ENCODE measurements around the gene GRM6.

The GRM6 gene

DNA sequence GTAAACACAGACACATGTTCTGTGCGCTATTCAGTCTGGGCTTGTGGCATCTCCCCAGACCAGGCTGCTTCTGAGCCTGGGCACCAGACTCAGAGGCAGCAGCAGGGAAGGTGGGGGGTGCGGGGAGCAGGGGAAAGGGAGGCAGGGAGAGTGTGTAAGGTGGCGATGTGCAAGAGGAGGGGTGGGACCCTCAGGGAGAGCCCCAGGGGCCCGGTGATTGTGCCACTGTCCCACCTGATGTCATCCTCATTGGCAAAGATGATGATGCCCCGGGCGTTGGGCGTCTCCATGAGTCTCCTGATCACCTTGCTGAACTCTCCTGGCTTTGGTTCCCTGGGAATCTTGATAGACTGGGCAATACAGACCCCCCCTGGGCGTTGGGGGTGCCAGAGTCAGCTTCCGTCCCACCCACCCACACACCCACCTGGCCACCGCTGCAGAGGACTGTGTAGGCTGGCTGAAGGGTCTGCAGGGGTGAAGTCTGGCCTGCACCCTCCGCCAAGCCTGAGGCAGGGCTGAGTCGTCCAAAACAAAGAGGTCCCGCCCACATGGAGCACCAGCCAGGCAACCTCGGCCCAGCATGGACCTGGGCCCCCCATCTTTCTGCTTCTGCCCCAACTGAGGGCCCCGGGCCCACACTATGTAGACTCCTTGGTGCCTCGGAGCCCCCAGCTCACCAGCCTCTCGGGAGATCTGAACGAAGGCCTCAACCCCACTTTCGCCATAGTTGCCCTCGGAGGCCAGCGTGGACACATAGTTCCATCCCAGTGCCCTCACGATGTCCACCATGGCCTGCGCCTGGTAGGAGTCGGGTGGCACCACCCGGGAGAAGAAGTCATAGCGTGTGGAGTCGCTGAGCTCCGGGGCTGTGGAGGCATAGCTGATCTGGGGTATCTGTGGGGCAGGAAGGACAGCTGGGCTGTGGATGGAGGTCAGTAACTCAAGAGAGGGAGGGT, 3.7 kb downstream of the GRM6 start:
- TF ChIP-seq, protein P1, sequence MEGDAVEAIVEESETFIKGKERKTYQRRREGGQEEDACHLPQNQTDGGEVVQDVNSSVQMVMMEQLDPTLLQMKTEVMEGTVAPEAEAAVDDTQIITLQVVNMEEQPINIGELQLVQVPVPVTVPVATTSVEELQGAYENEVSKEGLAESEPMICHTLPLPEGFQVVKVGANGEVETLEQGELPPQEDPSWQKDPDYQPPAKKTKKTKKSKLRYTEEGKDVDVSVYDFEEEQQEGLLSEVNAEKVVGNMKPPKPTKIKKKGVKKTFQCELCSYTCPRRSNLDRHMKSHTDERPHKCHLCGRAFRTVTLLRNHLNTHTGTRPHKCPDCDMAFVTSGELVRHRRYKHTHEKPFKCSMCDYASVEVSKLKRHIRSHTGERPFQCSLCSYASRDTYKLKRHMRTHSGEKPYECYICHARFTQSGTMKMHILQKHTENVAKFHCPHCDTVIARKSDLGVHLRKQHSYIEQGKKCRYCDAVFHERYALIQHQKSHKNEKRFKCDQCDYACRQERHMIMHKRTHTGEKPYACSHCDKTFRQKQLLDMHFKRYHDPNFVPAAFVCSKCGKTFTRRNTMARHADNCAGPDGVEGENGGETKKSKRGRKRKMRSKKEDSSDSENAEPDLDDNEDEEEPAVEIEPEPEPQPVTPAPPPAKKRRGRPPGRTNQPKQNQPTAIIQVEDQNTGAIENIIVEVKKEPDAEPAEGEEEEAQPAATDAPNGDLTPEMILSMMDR (conservative IDR thresholded peaks at IDR 0.05) = no peak
- TF ChIP-seq ZFX (IDR thresholded peaks at IDR 0.05) = no peak
- no peak overlapping the region for H3K27ac ChIP-seq

DNA sequence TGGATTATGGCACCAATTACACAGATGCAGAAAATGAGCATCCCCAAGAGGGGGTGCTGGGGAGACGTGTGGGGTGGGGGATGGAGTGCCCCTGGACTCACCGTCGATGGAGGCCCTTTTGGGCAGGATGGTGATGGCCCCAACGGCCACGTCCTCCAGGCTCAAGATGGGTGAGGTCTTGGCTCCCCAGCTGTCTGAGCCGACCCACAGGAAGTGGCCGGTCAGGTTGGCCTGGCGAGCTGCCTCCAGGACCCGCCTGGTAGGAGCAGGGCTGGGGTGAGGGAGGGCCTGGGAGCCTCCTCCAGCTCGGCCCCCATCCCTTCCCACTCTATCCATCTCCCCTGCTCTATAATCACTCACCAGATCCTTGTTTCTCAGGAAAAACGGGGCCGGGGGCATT, 4.6 kb downstream of the GRM6 start:
- TF ChIP-seq ZFX (IDR thresholded peaks at IDR 0.05) = no peak
- TF ChIP-seq, protein P1 (conservative IDR thresholded peaks at IDR 0.05) = no peak
- no peak overlapping the region for H3K27ac ChIP-seq

DNA sequence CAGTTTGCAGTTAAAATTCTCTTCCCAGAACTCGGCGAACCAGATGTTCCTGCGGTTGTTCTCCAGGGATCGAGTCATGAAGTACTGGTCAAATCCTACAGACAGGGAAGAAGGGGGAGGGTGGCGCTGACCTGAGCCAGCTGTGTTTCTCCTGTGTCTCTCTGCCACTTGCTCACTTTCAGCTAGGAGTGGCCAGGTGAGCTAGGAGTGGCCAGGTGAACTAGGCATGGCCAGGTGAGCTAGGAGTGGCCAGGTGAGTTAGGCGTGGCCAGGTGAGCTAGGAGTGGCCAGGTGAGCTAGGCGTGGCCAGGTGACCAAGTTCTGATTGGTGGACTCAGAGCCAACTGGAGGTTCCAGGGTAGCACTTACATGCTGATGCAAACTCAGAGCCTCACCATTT, 5.8 kb downstream of the GRM6 start:
- no peak overlapping the region for H3K27ac ChIP-seq
- TF ChIP-seq, protein P1 (conservative IDR thresholded peaks at IDR 0.05) = no peak
- no peak for TF ChIP-seq ZFX (IDR thresholded peaks at IDR 0.05)

DNA sequence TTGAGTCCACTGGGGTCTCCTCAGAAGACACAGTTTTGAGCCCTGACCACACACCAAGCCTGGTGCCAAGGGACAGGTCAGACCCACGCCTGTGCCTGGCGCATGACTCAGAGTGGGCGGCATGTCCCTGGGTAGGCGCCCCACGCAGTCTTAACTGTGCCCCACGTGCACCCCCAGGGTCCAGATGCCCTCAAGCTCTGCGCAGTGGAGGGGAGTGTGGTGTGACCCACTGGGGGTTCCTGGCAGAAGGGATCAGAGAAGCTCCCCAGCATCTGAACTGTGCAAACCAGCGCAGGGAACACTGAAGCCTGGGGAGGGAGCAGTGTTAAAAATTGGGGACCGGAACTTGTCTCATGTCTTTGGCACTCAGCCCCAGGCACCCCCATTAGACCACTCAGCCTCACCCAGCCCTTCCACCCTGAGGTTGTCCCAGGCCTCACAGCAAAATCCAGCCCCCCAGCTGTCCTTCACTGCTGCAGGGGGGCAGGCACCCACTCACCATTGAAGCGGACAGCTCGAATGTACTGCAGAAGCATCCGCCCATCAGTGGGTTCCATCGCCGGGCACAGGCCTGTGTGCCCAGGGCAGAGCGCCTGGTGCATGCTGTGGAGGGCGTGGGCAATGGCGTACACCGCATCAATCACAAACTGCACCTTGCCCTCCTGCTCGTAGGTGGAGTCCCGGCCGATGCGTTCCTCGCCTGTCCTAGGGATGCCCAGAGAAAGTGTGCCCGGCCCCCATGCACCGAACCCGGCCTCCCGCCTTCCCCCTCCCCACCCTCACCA, 6.5 kb downstream of the GRM6 start:
- TF ChIP-seq, protein P1 (conservative IDR thresholded peaks at IDR 0.05) = no peak
- no peak for TF ChIP-seq ZFX (IDR thresholded peaks at IDR 0.05)
- H3K27ac ChIP-seq = no peak overlapping the region

DNA sequence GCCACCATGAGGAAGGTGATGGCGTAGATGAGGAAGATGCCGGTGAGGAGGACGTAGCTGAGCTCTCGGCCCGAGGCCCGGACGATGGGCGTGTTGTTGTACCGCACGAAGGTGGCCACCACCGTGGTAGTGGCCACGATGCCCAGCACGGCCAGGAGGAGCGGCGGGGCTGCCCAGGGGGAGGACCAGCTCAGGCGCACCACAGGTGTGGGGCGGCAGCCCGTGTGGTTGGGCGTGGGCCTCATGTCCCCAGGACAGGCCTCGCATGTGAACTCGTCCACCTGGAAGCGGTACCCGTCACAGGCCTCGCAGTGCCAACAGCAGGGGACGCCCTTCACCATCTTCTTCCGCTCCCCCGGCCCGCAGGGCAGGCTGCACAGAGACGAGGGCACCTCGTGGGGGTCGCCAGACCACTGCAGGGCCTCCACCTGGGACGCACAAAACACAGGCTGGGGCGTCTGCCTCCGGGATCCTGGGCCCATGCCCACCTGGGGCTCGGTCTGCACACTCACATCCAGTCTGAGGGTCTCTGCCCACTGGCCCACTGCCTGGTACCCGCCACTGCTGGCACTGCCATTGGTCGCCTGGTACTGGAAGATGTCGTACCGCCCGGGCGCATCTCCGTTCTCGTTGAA, 8.7 kb downstream of the GRM6 start:
- TF ChIP-seq, protein P1 (conservative IDR thresholded peaks at IDR 0.05) = no peak
- no peak for TF ChIP-seq ZFX (IDR thresholded peaks at IDR 0.05)
- no peak overlapping the region for H3K27ac ChIP-seq

DNA sequence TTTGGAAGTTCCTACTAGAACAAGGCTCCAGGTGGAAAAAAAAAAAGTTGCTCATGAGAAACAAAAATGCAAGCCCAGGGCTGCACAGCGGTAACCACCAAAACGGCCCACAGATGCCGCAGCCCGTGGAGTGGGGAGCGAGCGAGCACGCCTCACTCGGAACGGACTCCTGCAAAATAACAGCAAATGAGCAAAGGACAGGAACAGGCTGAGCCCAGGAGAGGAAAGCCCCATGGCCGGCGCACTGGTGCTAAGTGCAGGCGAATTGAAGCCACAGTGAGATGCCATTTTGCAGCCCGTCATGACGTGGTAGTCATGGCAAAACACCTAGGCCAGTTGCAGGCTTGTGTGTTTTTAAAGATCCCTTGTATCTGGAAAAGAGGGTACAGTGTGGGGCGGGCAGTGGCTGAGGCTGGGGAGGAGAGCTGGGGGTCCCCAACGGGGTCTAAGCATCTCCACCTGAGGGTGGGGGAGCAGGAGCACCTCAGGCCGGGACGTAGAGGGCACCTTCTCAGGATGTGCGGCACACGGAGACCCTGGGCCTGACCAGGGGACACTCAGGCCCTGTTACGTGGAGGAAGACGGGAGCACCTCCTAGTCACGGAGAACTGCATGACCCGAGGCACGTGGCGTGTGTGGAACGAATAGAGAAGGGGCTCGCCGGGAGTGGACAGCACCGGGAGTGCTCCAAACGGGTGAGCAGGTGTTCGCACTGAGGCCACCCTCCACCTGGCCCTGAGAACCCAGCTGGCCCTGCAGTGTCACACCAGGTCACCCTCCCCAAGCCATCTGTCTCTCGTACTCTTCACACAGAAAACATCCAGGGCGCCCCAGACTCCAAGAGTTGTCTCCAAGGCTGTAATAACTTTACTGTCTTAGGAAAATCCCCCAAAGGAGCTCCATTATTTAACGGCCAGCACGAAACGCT, 10.7 kb downstream of the GRM6 start:
- no peak overlapping the region for H3K27ac ChIP-seq
- TF ChIP-seq, protein P1 (conservative IDR thresholded peaks at IDR 0.05) = no peak

Data from C4-2B (cell line).